HG02678 (cell line): ENCODE results near the gene B9D1.

ENCODE experiments used
- ATAC-seq: cut with Tn5 transposase; IDR thresholded peaks from one replicate; pipeline ENCODE4 v1.9.1; 2021; ENCODE audit warnings: mild to moderate bottlenecking, moderate library complexity; ENCODE audit not compliant: unreplicated experiment

The B9D1 gene

GRCh38 chr17:19362277-19363113, at the start of gene B9D1:
TSS of gene B9D1 (minus strand) at chr17:19362723. CDS start at chr17:19362569, 154 bp downstream.
- peak; percentile 84 for ATAC-seq

- no peak for ATAC-seq
Observed at GRCh38 chr17:19411631-19412030, 49.1 kb upstream of the B9D1 start.

- ATAC-seq: no peak
Observed at GRCh38 chr17:19410875-19411620, 48.5 kb upstream of the B9D1 start, which contains the start of gene RNF112. TSS of gene RNF112 (plus strand) at chr17:19411232. CDS start at chr17:19411409, 177 bp downstream.

- no peak for ATAC-seq
Observed at GRCh38 chr17:19410091-19410490, 47.6 kb upstream of the B9D1 start.

- no peak for ATAC-seq
Observed at GRCh38 chr17:19409509-19409908, 47.0 kb upstream of the B9D1 start.

GRCh38 chr17:19409066-19409465, 46.5 kb upstream of the B9D1 start:
- no peak for ATAC-seq

- ATAC-seq: no peak
Observed at GRCh38 chr17:19408346-19408710, 45.8 kb upstream of the B9D1 start.

- no peak for ATAC-seq
Observed at GRCh38 chr17:19407601-19408345, 45.2 kb upstream of the B9D1 start.

- ATAC-seq: no peak
Observed at GRCh38 chr17:19405114-19405513, 42.6 kb upstream of the B9D1 start.

- ATAC-seq: no peak
Observed at GRCh38 chr17:19404264-19404663, 41.7 kb upstream of the B9D1 start.

GRCh38 chr17:19403021-19403420, 40.5 kb upstream of the B9D1 start:
- no peak for ATAC-seq

- ATAC-seq: no peak
Observed at GRCh38 chr17:19402171-19402570, 39.6 kb upstream of the B9D1 start.

GRCh38 chr17:19401321-19402010, 38.9 kb upstream of the B9D1 start:
- no peak for ATAC-seq

- no peak for ATAC-seq
Observed at GRCh38 chr17:19399750-19400450, 37.4 kb upstream of the B9D1 start.

GRCh38 chr17:19398301-19399181, 36.0 kb upstream of the B9D1 start:
- no peak for ATAC-seq

GRCh38 chr17:19397556-19398041, 35.1 kb upstream of the B9D1 start:
- ATAC-seq: no peak

GRCh38 chr17:19392303-19392702, 29.8 kb upstream of the B9D1 start:
- no peak for ATAC-seq

GRCh38 chr17:19391432-19391831, 28.9 kb upstream of the B9D1 start:
- no peak for ATAC-seq

GRCh38 chr17:19390951-19391350, 28.4 kb upstream of the B9D1 start:
- no peak for ATAC-seq
